Keratinocyte (primary cell): ENCODE results near the gene RABL2B. TPM values are rescaled to one million over a fixed set of nuclear protein-coding genes. Genes with fewer than 3 reads are reported as not detected.

Source experiments
- DNase-seq: peaks from one replicate; pipeline ENCODE4 v3.0.0-alpha.2; 2011; ENCODE audit warnings: low read depth, missing footprints, low spot score
- FAIRE-seq: peaks from 2 replicates; lab custom pipeline; 2011; peaks lifted over from hg19 to GRCh38; lab: Jason Lieb, UNC
- H2AFZ ChIP-seq: 2 replicates; pipeline ENCODE4 v1.6.0; 2012; ENCODE audit warnings: low read length, control low read depth, inconsistent platforms; ENCODE audit not compliant: control insufficient read depth
- H3K27ac ChIP-seq: 2 replicates; pipeline ENCODE4 v1.5.1; 2011; ENCODE audit warnings: low read length; ENCODE audit not compliant: control insufficient read depth, insufficient read depth
- H3K27me3 ChIP-seq: 3 replicates; pipeline ENCODE4 v1.6.0; 2011; ENCODE audit warnings: low read length; ENCODE audit not compliant: control insufficient read depth, insufficient read depth; ENCODE audit errors: extremely low read depth
- H3K36me3 ChIP-seq, 2 experiments: 2 replicates in 1 of 2; 3 replicates in 1 of 2; pipeline ENCODE4 v1.5.1; 2011; ENCODE audit warnings: low read length in 2 of 2, mild to moderate bottlenecking in 1 of 2; ENCODE audit not compliant: control insufficient read depth in 2 of 2, insufficient read depth in 2 of 2; ENCODE audit errors: extremely low read depth in 1 of 2
- H3K4me1 ChIP-seq: 3 replicates; pipeline ENCODE4 v1.5.1; 2011; ENCODE audit warnings: low read length; ENCODE audit not compliant: control insufficient read depth, insufficient read depth; ENCODE audit errors: extremely low read depth
- H3K4me2 ChIP-seq: 3 replicates; pipeline ENCODE4 v1.6.0; 2011; ENCODE audit warnings: low read depth, low read length; ENCODE audit not compliant: control insufficient read depth, insufficient read depth; ENCODE audit errors: extremely low read depth
- H3K4me3 ChIP-seq, 3 experiments: fragments of 200-600 bp in 1 of 3; sonication (generic) in 1 of 3; 2 replicates in 2 of 3; 3 replicates in 1 of 3; pipeline ENCODE4 v1.5.1; 2011 to 2016; ENCODE audit warnings: low read length in 3 of 3, mild to moderate bottlenecking in 3 of 3, control low read depth in 2 of 3, inconsistent platforms in 1 of 3, low read depth in 1 of 3, mixed read lengths in 1 of 3, mixed run types in 1 of 3, moderate library complexity in 1 of 3; ENCODE audit not compliant: control insufficient read depth in 2 of 3, insufficient read depth in 2 of 3; ENCODE audit errors: extremely low read depth in 1 of 3
- H3K79me2 ChIP-seq: 2 replicates; pipeline ENCODE4 v1.6.0; 2012; ENCODE audit warnings: low read length; ENCODE audit not compliant: control insufficient read depth, insufficient read depth
- H3K9ac ChIP-seq: 3 replicates; pipeline ENCODE4 v1.6.0; 2011; ENCODE audit warnings: low read length; ENCODE audit not compliant: control insufficient read depth, insufficient read depth; ENCODE audit errors: extremely low read depth
- H3K9me1 ChIP-seq: 3 replicates; pipeline ENCODE4 v1.6.0; 2011; ENCODE audit warnings: low read length; ENCODE audit not compliant: control insufficient read depth, insufficient read depth; ENCODE audit errors: extremely low read depth
- H3K9me3 ChIP-seq: 2 replicates; pipeline ENCODE4 v1.5.1; 2012; ENCODE audit warnings: low read depth, low read length; ENCODE audit not compliant: control insufficient read depth
- H4K20me1 ChIP-seq: 3 replicates; pipeline ENCODE4 v1.6.0; 2011; ENCODE audit warnings: low read length; ENCODE audit not compliant: control insufficient read depth, insufficient read depth; ENCODE audit errors: extremely low read depth
- CTCF ChIP-seq, 3 experiments: IDR thresholded peaks in 1 of 3; conservative IDR thresholded peaks in 1 of 3; optimal IDR thresholded peaks in 1 of 3; 2 replicates in 2 of 3; 3 replicates in 1 of 3; pipeline versions ENCODE3 to v1.5.1; 2011; ENCODE audit warnings: low read length in 3 of 3, mild to moderate bottlenecking in 3 of 3, moderate library complexity in 2 of 3, control low read depth in 1 of 3, inconsistent platforms in 1 of 3; ENCODE audit not compliant: insufficient read depth in 2 of 3; ENCODE audit errors: extremely low read depth in 1 of 3
- EZH2 ChIP-seq: IDR thresholded peaks from one replicate; pipeline ENCODE4 v1.6.1; 2012; ENCODE audit warnings: inconsistent platforms, mild to moderate bottlenecking, low read length, moderate library complexity
- dilution Hi-C: fragments of 300-500 bp; cut with MboI; formaldehyde crosslinking; loops from one replicate; pipeline ENCODE4 v1.7.0; 2020; ENCODE audit warnings: low sequenced_read_pairs; ENCODE audit not compliant: extremely low pct_ligation_motif_present
- polyA plus RNA-seq, 5 experiments: library from polyadenylated mRNA; depleted of rRNA in 3 of 5; stranded (reverse) in 3 of 5; stranded (forward) in 1 of 5; unstranded in 1 of 5; fragments of >200 nt; gene quantifications; 1 replicate in 1 of 5; 2 replicates in 3 of 5; 3 replicates in 1 of 5; pipeline versions ENCODE4 v1.2.1 to v1.2.3, GENCODE V29; 2011 to 2012; ENCODE audit warnings: missing spikeins in 2 of 5, low read depth in 1 of 5, low replicate concordance in 1 of 5

RABL2B gene
- polyA plus RNA-seq, 1 donor (not counting 4 experiments of a cell fraction or from before 2014, with no cell fraction given), result 29.8 TPM

GRCh38 chr22:50725597-50725996 lies 57.8 kb downstream of the RABL2B start:
- no peak overlapping the region for H2AFZ ChIP-seq
- no peak overlapping the region for H3K9ac ChIP-seq
- H3K36me3 ChIP-seq, result no peaks in the 10 kb centered on the region
- no peak for TF ChIP-seq EZH2
- no peak for TF ChIP-seq CTCF (optimal IDR thresholded peaks at IDR 0.05 in 1 of 3, IDR thresholded peaks at IDR 0.05 in 1 of 3, conservative IDR thresholded peaks at IDR 0.05 in 1 of 3; ENCODE audit: extremely low read depth in 1 of 3, insufficient read depth in 2 of 3, low read length in 3 of 3)
- H3K9me1 ChIP-seq, result no peaks in the 10 kb centered on the region
- FAIRE-seq, result no peak
- no peaks in the 10 kb centered on the region for H4K20me1 ChIP-seq
- H3K27ac ChIP-seq, result no peak overlapping the region
- no peak overlapping the region for H3K4me2 ChIP-seq
- no peaks in the 10 kb centered on the region for H3K9me3 ChIP-seq
- no peaks in the 10 kb centered on the region for H3K79me2 ChIP-seq
- H3K27me3 ChIP-seq, result peaks cover 10% of the 10 kb centered on the region
- H3K4me1 ChIP-seq, result no peaks in the 10 kb centered on the region
- dilution Hi-C loops, result no loop called here
- H3K4me3 ChIP-seq, result no peak overlapping the region
- DNase-seq, result no peak

- no peaks in the 10 kb centered on the region for H3K36me3 ChIP-seq
Observed at GRCh38 chr22:50724616-50725015, 58.8 kb downstream of the RABL2B start.

More at GRCh38 chr22:50724616-50725015, 58.8 kb downstream of the RABL2B start:
- Histone ChIP-seq H3K9me1 (no peaks in the 10 kb centered on the region), H3K4me2 (no peak overlapping the region), H3K27ac (no peak overlapping the region), H2AFZ (no peak overlapping the region), H3K4me1 (no peaks in the 10 kb centered on the region), H3K9me3 (no peaks in the 10 kb centered on the region), H3K27me3 (peaks cover 17% of the 10 kb centered on the region), H4K20me1 (no peaks in the 10 kb centered on the region), H3K9ac (no peak overlapping the region), H3K79me2 (no peaks in the 10 kb centered on the region), H3K4me3 (no peak overlapping the region)
- dilution Hi-C loops, result no loop called here
- FAIRE-seq, result no peak
- no peak for DNase-seq
- TF ChIP-seq CTCF (optimal IDR thresholded peaks at IDR 0.05 in 1 of 3, IDR thresholded peaks at IDR 0.05 in 1 of 3, conservative IDR thresholded peaks at IDR 0.05 in 1 of 3; ENCODE audit: extremely low read depth in 1 of 3, insufficient read depth in 2 of 3, low read length in 3 of 3), result no peak
- TF ChIP-seq EZH2, result no peak
